HCT116 (cell line): ENCODE data around the gene UPF1.

Experiments
- CTCF ChIP-seq, 3 experiments: fragments of 200-600 bp in 1 of 3; sonication (generic) in 1 of 3; IDR thresholded peaks in 2 of 3; conservative IDR thresholded peaks in 1 of 3; 2 replicates each; pipeline ENCODE4 v1.5.1; 2012 to 2017; ENCODE audit warnings: low read depth in 2 of 3, low read length in 2 of 3, antibody characterized with exemption in 1 of 3, borderline replicate concordance in 1 of 3, control low read depth in 1 of 3, mild to moderate bottlenecking in 1 of 3, mixed read lengths in 1 of 3, mixed run types in 1 of 3, moderate library complexity in 1 of 3; ENCODE audit not compliant: insufficient read depth in 1 of 3
- JUND ChIP-seq: IDR thresholded peaks from 2 replicates; pipeline ENCODE4 v1.6.1; 2012
- POLR2AphosphoS5 ChIP-seq: IDR thresholded peaks from 2 replicates; pipeline ENCODE4 v1.6.1; 2011; ENCODE audit warnings: mild to moderate bottlenecking, low read depth, low read length, moderate library complexity

- TF ChIP-seq CTCF (IDR thresholded peaks at IDR 0.05 in 2 of 3, conservative IDR thresholded peaks at IDR 0.05 in 1 of 3; ENCODE audit: borderline replicate concordance in 1 of 3, insufficient read depth in 1 of 3, low read depth in 2 of 3, low read length in 2 of 3): no peak
- no peak for TF ChIP-seq JUND
- TF ChIP-seq POLR2AphosphoS5: no peak
Measured at GRCh38 chr19:18901491-18901890, 69.7 kb downstream of the UPF1 start.
